WTC11 (cell line): ENCODE measurements around the gene MYBPC2. TPM values are rescaled to one million over a fixed set of nuclear protein-coding genes. Genes with fewer than 3 reads are reported as not detected.

ENCODE experiments used
- ATAC-seq: fragments of 200-7000 bp; cut with Tn5 transposase; 2 replicates; pipeline ENCODE4 v1.10.0; 2021; ENCODE audit warnings: mild to moderate bottlenecking, moderate library complexity
- CTCF ChIA-PET: fragments of 300-600 bp; sonication (Branson Sonifier 250); formaldehyde crosslinking; loops from one replicate; lab custom pipeline; 2021; ENCODE audit warnings: antibody characterized with exemption; lab: Charles Lee
- POLR2A ChIA-PET: fragments of 350-600 bp; sonication (Branson Sonifier 250); formaldehyde crosslinking; loops from one replicate; lab custom pipeline; 2021; ENCODE audit warnings: antibody characterized with exemption; lab: Charles Lee
- DNase-seq: peaks from one replicate; pipeline ENCODE4 v3.0.0; 2021; ENCODE audit warnings: low spot score
- H3K27ac Mint-ChIP-seq: 2 replicates; pipeline ENCODE4 v1.8.0; 2021; ENCODE audit warnings: mixed read lengths
- H3K27me3 Mint-ChIP-seq: 2 replicates; pipeline ENCODE4 v1.8.0; 2021; ENCODE audit warnings: low read depth, mild to moderate bottlenecking, moderate library complexity, mixed read lengths
- H3K36me3 Mint-ChIP-seq: 2 replicates; pipeline ENCODE4 v1.8.0; 2021; ENCODE audit warnings: mixed read lengths
- H3K4me1 Mint-ChIP-seq: 2 replicates; pipeline ENCODE4 v1.8.0; 2022; ENCODE audit warnings: mixed read lengths
- H3K4me3 Mint-ChIP-seq: 2 replicates; pipeline ENCODE4 v1.8.0; 2021; ENCODE audit warnings: mild to moderate bottlenecking, moderate library complexity, mixed read lengths
- H3K9me3 Mint-ChIP-seq: 2 replicates; pipeline ENCODE4 v1.8.0; 2021; ENCODE audit warnings: mixed read lengths
- ATF2 ChIP-seq: sonication (generic); formaldehyde crosslinking; IDR thresholded peaks from 2 replicates; pipeline ENCODE4 v1.8.1; 2022; ENCODE audit warnings: low read depth, missing genetic modification reagents, borderline replicate concordance
- CBFB ChIP-seq: sonication (generic); formaldehyde crosslinking; IDR thresholded peaks from 2 replicates; pipeline ENCODE4 v1.8.1; 2022; ENCODE audit warnings: mild to moderate bottlenecking, low read depth, missing genetic modification reagents
- CTCF ChIP-seq: fragments of 200-600 bp; IDR thresholded peaks from 2 replicates; pipeline ENCODE4 v1.8.0; 2022; ENCODE audit warnings: antibody characterized with exemption
- E2F1 ChIP-seq: sonication (generic); formaldehyde crosslinking; IDR thresholded peaks from 2 replicates; pipeline ENCODE4 v1.8.0; 2022; ENCODE audit warnings: mild to moderate bottlenecking, missing genetic modification reagents
- FOXK1 ChIP-seq: sonication (generic); formaldehyde crosslinking; IDR thresholded peaks from 2 replicates; pipeline ENCODE4 v1.8.0; 2022; ENCODE audit warnings: mild to moderate bottlenecking, moderate library complexity, missing genetic modification reagents
- GTF2I ChIP-seq: fragments of 250-450 bp; sonication (Bioruptor Pico); conservative IDR thresholded peaks from 2 replicates; pipeline ENCODE4 v1.4.0; 2021; ENCODE audit warnings: mild to moderate bottlenecking
- NFATC4 ChIP-seq: fragments of 250-450 bp; sonication (Bioruptor Pico); IDR thresholded peaks from 2 replicates; pipeline ENCODE4 v1.9.0; 2021; ENCODE audit warnings: mild to moderate bottlenecking
- NR1H2 ChIP-seq: sonication (generic); formaldehyde crosslinking; IDR thresholded peaks from 2 replicates; pipeline ENCODE4 v1.9.0; 2021; ENCODE audit warnings: mild to moderate bottlenecking, moderate library complexity, missing genetic modification reagents
- NR3C1 ChIP-seq: sonication (generic); formaldehyde crosslinking; conservative IDR thresholded peaks from 2 replicates; pipeline ENCODE4 v1.8.1; 2023; ENCODE audit warnings: low read depth, mild to moderate bottlenecking, missing genetic modification reagents
- PRDM15 ChIP-seq: sonication (generic); formaldehyde crosslinking; IDR thresholded peaks from 2 replicates; pipeline ENCODE4 v1.8.0; 2022; ENCODE audit warnings: missing genetic modification reagents
- SP1 ChIP-seq: sonication (generic); formaldehyde crosslinking; conservative IDR thresholded peaks from 2 replicates; pipeline ENCODE4 v1.8.1; 2022; ENCODE audit warnings: missing genetic modification reagents
- TP53 ChIP-seq: sonication (generic); formaldehyde crosslinking; IDR thresholded peaks from 2 replicates; pipeline ENCODE4 v1.8.1; 2023; ENCODE audit warnings: mild to moderate bottlenecking, missing genetic modification reagents
- ZMAT4 ChIP-seq: fragments of 250-450 bp; sonication (Bioruptor Pico); IDR thresholded peaks from 2 replicates; pipeline ENCODE4 v1.9.0; 2021; ENCODE audit warnings: mild to moderate bottlenecking
- ZNF281 ChIP-seq: sonication (generic); formaldehyde crosslinking; IDR thresholded peaks from 2 replicates; pipeline ENCODE4 v1.8.0; 2023; ENCODE audit warnings: mild to moderate bottlenecking, missing genetic modification reagents
- ZNF317 ChIP-seq: sonication (generic); formaldehyde crosslinking; IDR thresholded peaks from 2 replicates; pipeline ENCODE4 v1.8.1; 2023; ENCODE audit warnings: low read depth, mild to moderate bottlenecking, moderate library complexity, missing genetic modification reagents, borderline replicate concordance
- ZSCAN18 ChIP-seq: fragments of 250-450 bp; sonication (Bioruptor Pico); IDR thresholded peaks from 2 replicates; pipeline ENCODE4 v2.1.2; 2022; ENCODE audit warnings: mild to moderate bottlenecking, moderate library complexity
- total RNA-seq: library from RNA; stranded (reverse); gene quantifications from 3 replicates; pipeline ENCODE4 v1.2.3, GENCODE V29; 2021

Gene MYBPC2
- total RNA-seq, 1 experiment from 2014 or later, result 2.6 TPM

- TF ChIP-seq NFATC4 (CRISPR knock-in tag) (no peak), ATF2 (no peak), ZMAT4 (CRISPR knock-in tag) (no peak), NR1H2 (CRISPR knock-in tag) (no peak), NR3C1 (CRISPR knock-in tag) (no peak), ZSCAN18 (CRISPR knock-in tag) (no peak), PRDM15 (CRISPR knock-in tag) (no peak), E2F1 (no peak), FOXK1 (CRISPR knock-in tag) (no peak)
These were observed 52.7 kb downstream of the MYBPC2 start (continued) for GRCh38 chr19:50485284-50485955.

GRCh38 chr19:50486823-50487515 is 54.3 kb downstream of the MYBPC2 start:
- H3K27ac Mint-ChIP-seq, result no peak overlapping the region
- peak; percentile 60 for ATAC-seq
- TF ChIP-seq ZNF281 (CRISPR knock-in tag) (no peak), TP53 (no peak), SP1 (CRISPR knock-in tag) (no peak), CTCF (peak; percentile 93), ZNF317 (no peak), GTF2I (CRISPR knock-in tag) (no peak), CBFB (CRISPR knock-in tag) (no peak)
- peaks cover 71% of the 10 kb centered on the region for H3K27me3 Mint-ChIP-seq
- peak; percentile 93 for DNase-seq
- POLR2A ChIA-PET, result no interaction called here
- H3K4me3 Mint-ChIP-seq, result no peak overlapping the region
- peaks cover 29% of the 10 kb centered on the region for H3K9me3 Mint-ChIP-seq
- peaks cover 39% of the 10 kb centered on the region for H3K36me3 Mint-ChIP-seq
- H3K4me1 Mint-ChIP-seq, result peaks cover 35% of the 10 kb centered on the region
- CTCF ChIA-PET, result interaction anchor here (0.6 to 3.8 kb wide), 32 partner anchors 10 to 241 kb away, joined by 3 to 33 read pairs (median 4); partner anchors contain the start of genes EMC10, GARIN5A, JOSD2 and KCNC3
